ENCODE results near the gene HSBP1.

DNA sequence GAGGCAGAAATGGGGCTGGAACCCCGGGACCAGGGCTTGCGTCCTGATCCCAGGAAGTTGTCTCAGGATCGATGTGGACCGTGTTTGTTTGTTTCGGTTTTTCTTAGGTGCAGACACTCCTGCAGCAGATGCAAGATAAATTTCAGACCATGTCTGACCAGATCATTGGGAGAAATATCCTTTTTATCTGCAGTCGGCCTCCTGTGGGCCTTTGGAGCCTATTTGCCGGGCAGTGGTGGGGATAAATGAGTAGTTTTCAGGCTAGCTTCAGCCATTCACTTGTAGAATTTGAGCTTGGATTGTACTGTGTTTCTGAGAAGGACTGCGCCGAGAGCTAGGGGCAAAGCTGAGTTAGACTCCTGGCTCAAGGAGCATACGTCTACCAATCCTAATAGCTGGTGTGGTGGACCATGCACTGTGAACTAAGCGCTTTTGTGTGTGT, 816 bp downstream of the HSBP1 start:
- TF ChIP-seq EZH2 (IDR thresholded peaks at IDR 0.05; ENCODE audit: low read length, missing control alignments): no peak
- TF ChIP-seq CTCF (conservative IDR thresholded peaks at IDR 0.05 in 1 of 2, IDR thresholded peaks at IDR 0.05 in 1 of 2; ENCODE audit: low read depth in 1 of 2, low read length in 2 of 2): no peak

All from fibroblast of lung (primary cell).